ENCODE data around the gene OPCML. TPM values are rescaled to one million over a fixed set of nuclear protein-coding genes. Genes with fewer than 3 reads are reported as not detected.

The OPCML gene
- total RNA-seq, 1 donor = not detected

- TF ChIP-seq, protein P1, sequence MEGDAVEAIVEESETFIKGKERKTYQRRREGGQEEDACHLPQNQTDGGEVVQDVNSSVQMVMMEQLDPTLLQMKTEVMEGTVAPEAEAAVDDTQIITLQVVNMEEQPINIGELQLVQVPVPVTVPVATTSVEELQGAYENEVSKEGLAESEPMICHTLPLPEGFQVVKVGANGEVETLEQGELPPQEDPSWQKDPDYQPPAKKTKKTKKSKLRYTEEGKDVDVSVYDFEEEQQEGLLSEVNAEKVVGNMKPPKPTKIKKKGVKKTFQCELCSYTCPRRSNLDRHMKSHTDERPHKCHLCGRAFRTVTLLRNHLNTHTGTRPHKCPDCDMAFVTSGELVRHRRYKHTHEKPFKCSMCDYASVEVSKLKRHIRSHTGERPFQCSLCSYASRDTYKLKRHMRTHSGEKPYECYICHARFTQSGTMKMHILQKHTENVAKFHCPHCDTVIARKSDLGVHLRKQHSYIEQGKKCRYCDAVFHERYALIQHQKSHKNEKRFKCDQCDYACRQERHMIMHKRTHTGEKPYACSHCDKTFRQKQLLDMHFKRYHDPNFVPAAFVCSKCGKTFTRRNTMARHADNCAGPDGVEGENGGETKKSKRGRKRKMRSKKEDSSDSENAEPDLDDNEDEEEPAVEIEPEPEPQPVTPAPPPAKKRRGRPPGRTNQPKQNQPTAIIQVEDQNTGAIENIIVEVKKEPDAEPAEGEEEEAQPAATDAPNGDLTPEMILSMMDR (IDR thresholded peaks at IDR 0.05; ENCODE audit: insufficient read depth, low read depth, low read length) = no peak
- no peak overlapping the region for H3K4me3 ChIP-seq (ENCODE audit: low read depth, low read length)
- no peak for DNase-seq (ENCODE audit: low read depth)
Observed at GRCh38 chr11:132878111-132878510, 654.2 kb downstream of the OPCML start.

DNA sequence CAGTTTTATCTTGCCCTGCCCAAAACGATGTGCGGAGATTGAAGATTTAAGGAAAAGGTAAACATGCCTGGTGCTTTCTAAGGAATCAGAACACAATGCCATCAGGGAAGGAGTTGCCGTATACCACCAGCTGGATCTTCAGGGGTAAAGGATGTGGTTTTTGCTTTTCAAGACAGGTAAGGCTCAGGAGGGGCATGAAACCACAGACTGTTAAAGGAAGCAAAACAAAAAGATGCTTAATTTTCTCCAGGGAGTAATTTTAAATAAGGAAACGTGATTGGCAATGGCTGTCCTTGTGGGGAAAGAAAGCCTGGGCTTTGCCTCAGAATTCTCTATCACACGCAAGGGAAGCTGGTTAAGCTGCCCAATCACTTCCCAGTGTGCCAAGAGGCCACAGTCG, 655.6 kb downstream of the OPCML start:
- TF ChIP-seq, protein P1 (IDR thresholded peaks at IDR 0.05; ENCODE audit: insufficient read depth, low read depth, low read length) = no peak
- no peak overlapping the region for H3K4me3 ChIP-seq (ENCODE audit: low read depth, low read length)
- DNase-seq (ENCODE audit: low read depth) = no peak

DNA sequence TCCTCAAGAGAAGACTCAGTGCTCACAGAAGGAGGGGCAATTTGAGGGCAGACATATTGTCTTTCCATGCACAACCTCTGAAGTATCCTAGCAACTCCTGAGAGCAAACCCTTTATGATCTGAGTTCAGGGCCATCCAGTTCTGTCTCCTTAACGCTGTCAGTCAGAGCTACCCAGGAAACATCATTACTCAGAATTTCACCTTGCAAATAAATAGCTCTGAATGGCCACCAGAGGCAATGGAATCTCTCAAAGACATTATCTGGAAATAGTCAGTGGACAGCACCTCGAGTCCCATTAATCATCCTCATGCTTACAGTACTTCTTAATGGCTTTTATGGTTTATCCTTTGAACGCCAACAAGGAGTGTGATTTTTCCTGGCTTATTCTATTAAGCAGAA, 656.1 kb downstream of the OPCML start:
- TF ChIP-seq, protein P1 (IDR thresholded peaks at IDR 0.05; ENCODE audit: insufficient read depth, low read depth, low read length) = no peak
- no peak overlapping the region for H3K4me3 ChIP-seq (ENCODE audit: low read depth, low read length)
- DNase-seq (ENCODE audit: low read depth) = no peak

GRCh38 chr11:132874638-132875037, 657.7 kb downstream of the OPCML start:
- no peak overlapping the region for H3K4me3 ChIP-seq (ENCODE audit: low read depth, low read length)
- TF ChIP-seq, protein P1 (IDR thresholded peaks at IDR 0.05; ENCODE audit: insufficient read depth, low read depth, low read length) = no peak
- DNase-seq (ENCODE audit: low read depth) = peak; percentile 3

- no peak for DNase-seq (ENCODE audit: low read depth)
- TF ChIP-seq, protein P1 (IDR thresholded peaks at IDR 0.05; ENCODE audit: insufficient read depth, low read depth, low read length) = no peak
- no peak overlapping the region for H3K4me3 ChIP-seq (ENCODE audit: low read depth, low read length)
Observed at GRCh38 chr11:132873841-132874240, 658.5 kb downstream of the OPCML start.

- no peak for DNase-seq (ENCODE audit: low read depth)
- no peak overlapping the region for H3K4me3 ChIP-seq (ENCODE audit: low read depth, low read length)
- TF ChIP-seq, protein P1 (IDR thresholded peaks at IDR 0.05; ENCODE audit: insufficient read depth, low read depth, low read length) = no peak
Observed at GRCh38 chr11:132872211-132872610, 660.1 kb downstream of the OPCML start.

DNA sequence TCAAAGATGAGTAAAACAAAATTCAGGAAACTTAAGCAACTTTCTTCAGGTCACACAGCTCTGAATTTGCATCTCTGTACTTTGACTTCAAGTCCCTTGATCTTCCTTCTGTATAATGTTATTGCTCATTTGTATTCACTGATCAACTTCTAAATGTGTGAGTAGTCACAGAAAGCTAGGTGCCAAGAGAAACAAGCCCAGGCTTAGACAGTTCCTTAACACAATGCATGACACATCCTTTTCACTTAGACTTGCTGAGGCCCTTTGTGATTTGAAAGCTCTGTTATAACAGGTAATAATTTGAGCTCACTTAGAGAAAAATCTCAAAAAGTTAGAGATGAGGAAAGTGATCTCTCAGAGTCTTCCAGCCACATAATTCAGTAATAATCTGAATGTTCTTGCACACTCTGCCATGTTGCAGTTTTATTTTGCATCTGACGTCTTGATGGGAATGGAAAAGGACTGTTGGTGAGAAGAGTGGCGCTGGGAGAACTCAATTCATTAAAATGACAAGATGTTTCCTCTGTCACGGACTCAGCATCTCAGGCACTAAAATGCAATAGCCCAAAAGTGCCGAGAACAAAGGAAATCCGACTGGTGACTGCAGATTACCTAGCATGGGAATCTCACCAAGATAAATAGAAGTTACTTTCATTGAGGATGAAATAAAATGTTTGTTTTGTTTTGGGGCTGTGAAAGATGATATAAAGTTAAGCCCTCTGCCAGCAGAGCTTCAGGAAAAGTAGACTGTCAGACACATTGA, 665.3 kb downstream of the OPCML start:
- TF ChIP-seq, protein P1 (IDR thresholded peaks at IDR 0.05; ENCODE audit: insufficient read depth, low read depth, low read length) = no peak
- H3K4me3 ChIP-seq (ENCODE audit: low read depth, low read length) = no peak overlapping the region
- no peak for DNase-seq (ENCODE audit: low read depth)
